ENCODE measurements around the gene EZH2. TPM values are rescaled to one million over a fixed set of nuclear protein-coding genes. Genes with fewer than 3 reads are reported as not detected.

EZH2 gene
- total RNA-seq, 6 experiments from 2014 or later, result 1.2 to 4.2 (median 1.9) TPM

DNA sequence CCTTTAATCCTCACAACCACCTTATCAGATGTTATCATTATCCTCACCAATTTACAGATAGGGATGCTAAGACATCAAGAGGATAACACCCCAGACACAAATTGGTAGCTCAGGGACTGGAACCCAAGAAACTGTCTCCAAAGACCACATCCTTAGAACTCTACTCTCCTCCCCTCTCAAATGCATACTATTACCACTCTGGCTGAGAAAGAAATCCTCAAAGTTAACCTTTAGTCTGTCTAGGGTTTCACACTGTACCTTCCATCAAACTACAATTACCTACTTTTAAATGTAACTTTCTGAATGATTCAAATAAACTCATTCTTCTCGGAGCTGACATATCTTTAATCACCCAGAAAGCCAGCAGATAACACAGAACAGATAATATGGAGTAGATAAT lies 6.6 kb downstream of the EZH2 start:
- intact Hi-C loops (cut with DNase I), result no loop called here
- Histone ChIP-seq H3K9me3 (no peaks in the 10 kb centered on the region), H3K27ac (no peak overlapping the region), H3K27me3 (no peaks in the 10 kb centered on the region), H3K4me1 (no peaks in the 10 kb centered on the region), H3K4me3 (no peak overlapping the region), H3K36me3 (no peaks in the 10 kb centered on the region)
- WGBS (ENCODE audit: insufficient coverage, low coverage, low lambda C conversion rate, missing lambda C conversion rate), result 77% methylated on average over 1 of the region's 1 CpG
- no peak for DNase-seq
- ATAC-seq, result no peak
- TF ChIP-seq, protein P1, sequence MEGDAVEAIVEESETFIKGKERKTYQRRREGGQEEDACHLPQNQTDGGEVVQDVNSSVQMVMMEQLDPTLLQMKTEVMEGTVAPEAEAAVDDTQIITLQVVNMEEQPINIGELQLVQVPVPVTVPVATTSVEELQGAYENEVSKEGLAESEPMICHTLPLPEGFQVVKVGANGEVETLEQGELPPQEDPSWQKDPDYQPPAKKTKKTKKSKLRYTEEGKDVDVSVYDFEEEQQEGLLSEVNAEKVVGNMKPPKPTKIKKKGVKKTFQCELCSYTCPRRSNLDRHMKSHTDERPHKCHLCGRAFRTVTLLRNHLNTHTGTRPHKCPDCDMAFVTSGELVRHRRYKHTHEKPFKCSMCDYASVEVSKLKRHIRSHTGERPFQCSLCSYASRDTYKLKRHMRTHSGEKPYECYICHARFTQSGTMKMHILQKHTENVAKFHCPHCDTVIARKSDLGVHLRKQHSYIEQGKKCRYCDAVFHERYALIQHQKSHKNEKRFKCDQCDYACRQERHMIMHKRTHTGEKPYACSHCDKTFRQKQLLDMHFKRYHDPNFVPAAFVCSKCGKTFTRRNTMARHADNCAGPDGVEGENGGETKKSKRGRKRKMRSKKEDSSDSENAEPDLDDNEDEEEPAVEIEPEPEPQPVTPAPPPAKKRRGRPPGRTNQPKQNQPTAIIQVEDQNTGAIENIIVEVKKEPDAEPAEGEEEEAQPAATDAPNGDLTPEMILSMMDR (IDR thresholded peaks at IDR 0.05), result no peak
- no peak for TF ChIP-seq POLR2A (IDR thresholded peaks at IDR 0.05)

DNA sequence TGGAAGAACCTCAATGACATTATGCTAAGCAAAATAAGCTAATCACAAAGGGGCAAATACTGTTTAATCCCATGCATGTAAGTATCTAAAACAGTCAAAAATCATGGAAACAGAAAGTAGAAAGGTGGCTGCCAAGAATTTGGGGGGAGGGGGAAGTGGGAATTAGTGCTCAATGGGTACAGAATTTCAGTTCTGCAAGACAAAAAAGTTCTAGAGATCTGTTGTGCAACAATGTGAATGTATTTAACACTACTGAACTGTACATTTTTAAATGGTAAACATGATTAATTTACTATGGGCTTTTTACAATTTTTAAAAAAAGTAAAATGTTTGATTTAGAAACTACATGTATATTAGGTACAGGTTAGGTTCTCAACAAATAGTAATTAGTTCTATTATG lies 11.9 kb downstream of the EZH2 start:
- no peaks in the 10 kb centered on the region for H3K36me3 ChIP-seq
- H3K4me1 ChIP-seq, result no peaks in the 10 kb centered on the region
- ATAC-seq, result no peak
- H3K4me3 ChIP-seq, result no peak overlapping the region
- H3K27ac ChIP-seq, result no peak overlapping the region
- no peak for TF ChIP-seq POLR2A (IDR thresholded peaks at IDR 0.05)
- TF ChIP-seq, protein P1 (IDR thresholded peaks at IDR 0.05), result no peak
- H3K27me3 ChIP-seq, result no peaks in the 10 kb centered on the region
- DNase-seq, result no peak
- intact Hi-C loops (cut with DNase I), result no loop called here
- no peaks in the 10 kb centered on the region for H3K9me3 ChIP-seq

DNA sequence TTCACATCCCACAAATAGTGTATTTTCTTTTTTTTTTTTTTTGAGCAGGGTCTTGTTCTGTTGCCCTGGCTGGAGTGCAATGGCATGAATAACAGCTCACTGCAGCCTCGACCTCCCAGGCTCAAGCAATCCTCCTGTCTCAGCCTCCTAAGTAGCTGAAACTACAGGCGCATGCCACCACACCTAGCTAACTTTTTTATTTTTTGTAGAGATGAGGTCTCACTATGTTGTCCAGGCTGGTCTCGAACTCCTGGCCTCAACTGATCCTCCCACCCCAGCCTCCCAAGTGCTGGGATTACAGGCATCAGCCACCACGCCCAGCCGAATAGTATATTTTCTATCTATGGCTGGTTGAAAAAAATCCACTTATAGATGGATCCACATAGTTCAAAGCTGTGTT lies 12.5 kb downstream of the EZH2 start:
- intact Hi-C loops (cut with DNase I), result no loop called here

DNA sequence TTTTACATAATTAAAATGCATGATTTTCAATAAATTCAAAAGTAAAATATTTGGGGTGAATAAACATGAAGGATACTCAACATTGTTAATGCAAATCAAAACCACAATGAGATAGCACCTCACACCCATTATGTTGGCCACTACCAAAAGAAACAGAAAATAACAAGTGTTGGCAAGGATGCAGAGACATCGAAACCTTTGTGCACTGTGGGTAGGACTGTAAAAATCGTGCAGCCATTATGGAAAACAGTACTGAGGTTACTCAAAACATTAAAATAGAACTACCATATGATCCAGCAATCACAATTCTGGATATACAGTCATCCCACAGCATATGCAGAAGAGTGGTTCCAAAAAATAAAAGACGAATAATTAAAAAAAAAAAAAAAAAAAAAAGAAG lies 13.1 kb downstream of the EZH2 start:
- Histone ChIP-seq H3K27me3 (no peaks in the 10 kb centered on the region), H3K4me3 (no peak overlapping the region), H3K36me3 (no peaks in the 10 kb centered on the region), H3K4me1 (no peaks in the 10 kb centered on the region), H3K9me3 (no peaks in the 10 kb centered on the region), H3K27ac (no peak overlapping the region)
- DNase-seq (no peak), ATAC-seq (no peak)
- intact Hi-C loops (cut with DNase I), result no loop called here
- WGBS (ENCODE audit: insufficient coverage, low coverage, low lambda C conversion rate, missing lambda C conversion rate), result 67% methylated on average over 3 of the region's 3 CpGs
- no peak for TF ChIP-seq POLR2A (IDR thresholded peaks at IDR 0.05)
- TF ChIP-seq, protein P1 (IDR thresholded peaks at IDR 0.05), result no peak

More for the DNA sequence above, 12.5 kb downstream of the EZH2 start:
- WGBS (ENCODE audit: insufficient coverage, low coverage, low lambda C conversion rate, missing lambda C conversion rate), result 93% methylated on average over 4 of the region's 5 CpGs
- Histone ChIP-seq H3K36me3 (no peaks in the 10 kb centered on the region), H3K4me3 (no peak overlapping the region), H3K9me3 (no peaks in the 10 kb centered on the region), H3K27ac (no peak overlapping the region), H3K4me1 (no peaks in the 10 kb centered on the region), H3K27me3 (no peaks in the 10 kb centered on the region)
- TF ChIP-seq, protein P1 (IDR thresholded peaks at IDR 0.05), result no peak
- no peak for TF ChIP-seq POLR2A (IDR thresholded peaks at IDR 0.05)
- ATAC-seq, result no peak
- no peak for DNase-seq

DNA sequence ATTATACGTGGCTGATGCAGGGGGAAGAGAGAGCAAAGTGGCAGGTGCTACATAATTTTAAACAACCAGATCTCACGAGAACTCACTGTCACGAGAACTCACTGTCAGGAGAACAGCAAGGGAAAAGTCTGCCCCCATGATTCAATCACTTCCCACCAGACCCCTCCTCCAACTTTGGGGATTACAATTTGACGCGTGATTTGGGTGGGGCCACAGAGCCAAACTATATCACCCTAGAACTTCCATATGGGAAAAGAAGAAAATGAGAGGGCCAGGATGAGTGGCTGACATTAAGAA lies 15.8 kb downstream of the EZH2 start:
- DNase-seq (no peak), ATAC-seq (no peak)
- H3K27me3 ChIP-seq, result no peaks in the 10 kb centered on the region
- H3K4me1 ChIP-seq, result peaks cover 0 to 3% (median 0%) of the 10 kb centered on the region in 4 donors
- H3K4me3 ChIP-seq, result no peak overlapping the region
- TF ChIP-seq POLR2A (IDR thresholded peaks at IDR 0.05), result no peak
- TF ChIP-seq, protein P1 (IDR thresholded peaks at IDR 0.05), result no peak
- intact Hi-C loops (cut with DNase I), result no loop called here
- no peak overlapping the region for H3K27ac ChIP-seq
- 40% methylated on average over 4 of the region's 5 CpGs for WGBS (ENCODE audit: insufficient coverage, low coverage, low lambda C conversion rate, missing lambda C conversion rate)
- no peaks in the 10 kb centered on the region for H3K36me3 ChIP-seq
- H3K9me3 ChIP-seq, result no peaks in the 10 kb centered on the region

Measured in right lobe of liver (tissue), 6 donors.